GM12892 (cell line): ENCODE measurements around the gene HSPA1B.

Experiments
- POLR2A ChIP-seq: IDR thresholded peaks from 2 replicates; pipeline ENCODE4 v1.6.1; 2011; ENCODE audit warnings: low read depth, low read length, control low read depth
- POLR2AphosphoS5 ChIP-seq: IDR thresholded peaks from 2 replicates; pipeline ENCODE4 v1.6.1; 2011; ENCODE audit warnings: low read depth, low read length, control low read depth
- TAF1 ChIP-seq: IDR thresholded peaks from 2 replicates; pipeline ENCODE4 v1.6.1; 2011; ENCODE audit warnings: low read depth, mild to moderate bottlenecking, control low read depth, low read length, borderline replicate concordance

- TF ChIP-seq TAF1 (no peak), POLR2AphosphoS5 (no peak), POLR2A (no peak)
These were observed 33.6 kb downstream of the HSPA1B start for GRCh38 chr6:31861150-31861549.
